CD4-positive, alpha-beta T cell treated with Interleukin-12 subunit alpha and Interleukin-12 subunit beta, for 1 hour (primary cell): ENCODE measurements around the gene MED13.
"Not testable (repeated sequence)": the region's sequence is repeated elsewhere in the genome, so short reads cannot be mapped to it uniquely, and the experiment has no call there.

Experiments used
- DNase-seq: peaks from one replicate; pipeline ENCODE4 v3.0.0-alpha.2; 2020

Gene MED13

GRCh38 chr17:61981323-61981722, 83.8 kb downstream of the MED13 start:
- DNase-seq, result no peak

DNA sequence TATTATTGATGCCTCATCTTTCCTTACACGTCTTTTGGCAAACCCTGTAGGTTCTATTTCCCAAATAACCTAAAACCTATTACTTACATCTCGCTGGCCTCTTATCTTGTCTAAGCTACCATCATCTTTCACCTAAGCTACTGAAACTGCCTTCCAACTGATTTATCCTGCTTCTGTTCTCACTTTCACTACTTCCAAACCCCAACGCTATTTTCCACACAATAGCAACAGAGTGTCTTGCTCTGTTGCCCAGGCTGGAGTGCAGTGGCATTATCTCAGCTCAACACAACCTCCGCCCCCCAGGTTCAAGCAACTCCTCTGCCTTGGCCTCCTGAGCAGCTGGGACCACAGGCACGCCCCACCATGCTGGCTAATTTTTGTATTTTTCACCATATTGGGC, 84.5 kb downstream of the MED13 start:
- DNase-seq, result no peak

GRCh38 chr17:61974115-61974514, 91.0 kb downstream of the MED13 start:
- DNase-seq, result no peak

- no peak for DNase-seq
Observed at GRCh38 chr17:61972311-61972710, 92.8 kb downstream of the MED13 start.

GRCh38 chr17:61970030-61970429, 95.0 kb downstream of the MED13 start:
- DNase-seq, result no peak

DNA sequence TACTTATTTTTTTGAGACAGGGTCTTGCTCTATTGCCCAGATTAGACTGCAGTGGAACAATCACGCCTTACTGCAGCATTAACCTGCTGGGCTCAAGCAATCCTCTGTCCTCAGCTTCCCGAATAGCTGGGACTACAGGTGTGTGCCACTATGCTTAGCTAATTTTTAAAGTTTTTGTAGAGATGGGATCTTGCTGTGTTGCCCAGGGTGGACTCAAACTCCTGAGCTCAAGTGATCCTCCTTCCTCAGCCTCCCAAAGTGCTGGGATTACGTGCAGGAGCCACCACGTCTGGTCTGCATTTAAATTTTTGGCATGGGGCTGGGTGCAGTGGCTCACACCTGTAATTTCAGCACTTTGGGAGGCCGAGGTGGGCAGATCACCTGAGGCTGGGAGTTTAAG, 96.3 kb downstream of the MED13 start:
- no peak for DNase-seq

DNA sequence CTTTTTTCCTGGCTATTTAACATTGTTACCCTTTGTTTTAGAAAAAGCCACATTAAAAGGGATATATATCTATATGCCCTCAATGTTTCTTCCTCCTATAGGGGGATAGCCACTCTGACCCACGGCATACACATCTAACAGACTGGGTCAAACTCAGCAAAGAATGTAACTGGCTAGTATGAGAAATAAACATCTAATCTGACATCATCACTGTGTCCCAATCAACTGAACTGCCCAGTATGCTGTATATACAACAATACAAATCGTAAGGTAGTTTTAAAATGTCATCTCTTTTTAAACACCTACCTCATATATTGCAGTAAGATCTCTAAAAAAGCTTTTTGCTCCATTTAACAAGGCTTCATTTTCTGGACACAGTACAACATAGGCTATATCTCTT, 97.3 kb downstream of the MED13 start:
- DNase-seq, result no peak

- no peak for DNase-seq
Observed at GRCh38 chr17:61966191-61966590, 98.9 kb downstream of the MED13 start.

- no peak for DNase-seq
Observed at GRCh38 chr17:61955619-61956018, 109.5 kb downstream of the MED13 start.

DNA sequence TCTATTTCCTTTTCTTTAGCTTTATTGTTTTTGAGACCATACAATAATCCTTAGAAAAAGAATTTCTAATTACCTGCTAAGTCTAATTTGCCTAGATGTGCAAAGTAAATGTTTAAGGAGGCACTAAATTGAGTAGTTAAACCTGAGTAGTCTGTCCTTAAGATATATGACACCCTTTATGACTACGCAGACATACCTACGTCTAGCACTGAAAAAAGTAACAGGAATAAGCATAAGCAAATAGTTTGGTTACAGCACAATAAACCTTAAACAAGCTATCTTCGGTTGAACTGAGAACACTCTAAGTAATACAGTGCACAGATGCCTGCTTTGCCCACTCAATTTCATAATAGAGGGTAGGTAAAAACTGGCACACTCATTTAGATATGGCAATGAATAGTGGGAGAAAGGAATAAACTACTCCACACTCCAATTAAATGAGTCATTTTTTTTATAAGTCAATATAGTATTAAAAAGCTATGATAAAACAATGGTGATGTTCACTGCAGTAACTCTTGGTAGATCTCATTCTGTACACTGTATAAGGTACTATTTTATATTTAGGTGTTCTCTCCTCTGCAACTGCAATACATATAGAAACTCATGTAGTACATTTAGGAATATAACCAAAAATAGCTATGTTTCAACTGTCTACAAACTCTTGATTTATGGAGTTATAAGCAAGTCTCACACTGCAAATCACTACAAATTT, 117.6 kb downstream of the MED13 start:
- no peak for DNase-seq

GRCh38 chr17:61946359-61946758, 118.7 kb downstream of the MED13 start:
- no peak for DNase-seq

DNA sequence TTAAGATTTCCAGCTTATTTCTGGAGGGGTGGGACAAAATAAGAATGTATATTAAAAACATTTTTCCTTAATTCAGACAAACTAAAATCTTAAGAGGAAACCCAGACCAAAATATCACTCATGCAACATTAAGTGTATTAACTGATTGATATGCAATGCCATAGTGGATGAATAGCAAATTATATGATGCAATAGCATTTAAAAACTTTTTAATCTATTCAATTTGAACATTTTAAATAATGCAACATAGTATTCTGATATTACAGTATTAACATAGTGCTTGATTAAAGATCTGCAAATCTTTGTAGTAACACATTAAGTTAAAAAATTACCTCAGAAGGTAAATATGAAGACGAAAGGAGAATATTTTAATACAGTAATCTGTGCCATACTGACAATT, 122.0 kb downstream of the MED13 start:
- DNase-seq, result no peak

- no peak for DNase-seq
Observed at GRCh38 chr17:61942085-61942484, 123.0 kb downstream of the MED13 start.

GRCh38 chr17:61928101-61928436, 137.0 kb downstream of the MED13 start:
- DNase-seq, result no peak

GRCh38 chr17:61927208-61928100, 137.6 kb downstream of the MED13 start, which contains the start of gene INTS2:
INTS2 (minus strand) TSS chr17:61927982; CDS start chr17:61926644, 1,338 bp downstream.
- peak; percentile 96 for DNase-seq

DNA sequence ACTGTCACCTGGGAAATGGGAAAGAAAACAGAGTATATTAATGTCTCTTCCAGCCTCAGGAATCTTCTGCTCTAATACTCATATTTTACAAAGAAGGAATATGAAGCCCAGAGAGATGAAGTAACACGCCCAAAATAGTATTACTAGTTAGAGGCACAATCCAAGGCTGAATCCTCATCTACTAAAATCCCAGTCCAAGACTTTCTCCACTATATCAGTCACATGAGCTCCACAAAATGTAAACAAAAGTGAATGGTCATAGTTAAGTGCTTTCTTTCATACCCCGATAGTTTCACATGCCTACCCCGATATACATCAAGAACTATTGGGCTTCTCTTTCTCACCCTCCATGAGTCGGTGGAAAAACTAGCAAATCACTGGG, 138.3 kb downstream of the MED13 start:
- DNase-seq, result no peak

- DNase-seq, result not testable (repeated sequence)
Observed at GRCh38 chr17:61915162-61915561, 149.9 kb downstream of the MED13 start.

- DNase-seq, result no peak
Observed at GRCh38 chr17:61908292-61909037, 156.6 kb downstream of the MED13 start.

DNA sequence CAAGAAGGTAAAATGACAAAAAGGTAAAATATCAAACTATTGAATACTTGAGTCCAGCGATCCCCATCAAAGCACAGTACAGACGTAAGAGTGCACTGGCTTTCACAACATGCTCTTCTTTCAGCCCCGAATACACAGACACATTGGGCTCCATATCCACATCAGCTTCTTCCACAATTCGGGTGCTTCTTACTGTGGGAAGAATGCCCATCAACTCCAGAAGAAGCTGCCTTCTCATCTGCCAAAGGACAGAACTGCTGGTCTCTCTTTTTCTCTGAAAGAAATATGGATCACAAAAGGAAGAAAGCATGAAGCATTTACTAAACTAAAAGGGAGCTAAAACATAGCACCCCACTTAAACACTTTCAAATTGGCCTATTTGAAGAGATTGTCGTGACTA, 157.7 kb downstream of the MED13 start:
- no peak for DNase-seq

- peak; percentile 66 for DNase-seq
Observed at GRCh38 chr17:61904094-61904710, 160.9 kb downstream of the MED13 start.

- no peak for DNase-seq
Observed at GRCh38 chr17:61903251-61903650, 161.8 kb downstream of the MED13 start.

DNA sequence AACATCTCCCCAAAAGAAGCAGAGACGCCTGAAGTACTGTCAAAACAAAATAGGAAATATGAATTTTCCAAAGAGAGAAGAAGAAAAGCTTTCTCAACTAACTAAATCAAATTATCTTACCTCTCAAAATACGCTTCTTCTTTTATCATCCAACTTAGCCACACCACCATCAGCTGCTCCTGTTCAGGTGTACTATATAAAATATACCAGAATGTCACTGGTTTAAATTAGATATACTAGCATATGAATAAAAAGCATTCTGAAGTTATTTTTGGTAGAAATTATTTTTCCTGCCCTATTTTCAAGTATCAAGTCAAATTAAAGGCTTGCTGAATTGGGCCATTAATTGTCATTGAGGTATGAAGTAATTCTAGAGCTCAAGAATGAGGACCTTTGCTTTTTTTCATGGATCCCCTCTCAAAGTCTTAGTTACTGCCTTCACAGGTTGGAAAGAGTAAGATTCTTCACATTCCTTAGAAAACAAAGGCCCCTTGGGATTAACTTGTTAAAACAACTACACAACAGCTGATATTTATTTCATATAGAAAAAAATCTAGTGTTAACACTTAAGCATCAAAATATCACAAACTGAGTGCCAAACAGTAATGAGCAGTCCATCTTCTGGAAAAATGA, 167.4 kb downstream of the MED13 start:
- no peak for DNase-seq

DNA sequence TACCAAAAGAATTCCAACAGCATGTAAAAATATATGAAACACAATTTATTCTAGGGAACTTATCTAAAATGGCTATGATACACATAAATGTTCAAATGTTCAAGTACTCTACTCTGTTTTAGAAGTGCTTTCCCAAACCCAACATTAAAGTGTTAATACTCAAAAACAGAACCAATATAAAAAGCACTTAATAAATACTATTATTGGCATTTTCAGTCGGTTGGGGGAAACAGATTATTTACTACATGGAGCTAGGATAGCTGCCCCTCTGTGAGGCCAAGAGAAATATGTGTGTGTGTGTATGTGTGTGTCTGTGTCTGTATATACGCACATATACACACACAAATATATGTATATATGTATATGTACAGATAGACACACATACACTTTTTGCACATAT, 169.7 kb downstream of the MED13 start:
- no peak for DNase-seq
